GM18873 (cell line): Measurements from ENCODE around the gene GNA12.
"Not testable (repeated sequence)": the region's sequence is repeated elsewhere in the genome, so short reads cannot be mapped to it uniquely, and the experiment has no call there.

Experiments used
- ATAC-seq: cut with Tn5 transposase; IDR thresholded peaks from one replicate; pipeline ENCODE4 v1.9.1; 2021; ENCODE audit warnings: mild to moderate bottlenecking, moderate library complexity, moderate number of reproducible peaks; ENCODE audit not compliant: unreplicated experiment, low FRiP score

GNA12 gene

DNA sequence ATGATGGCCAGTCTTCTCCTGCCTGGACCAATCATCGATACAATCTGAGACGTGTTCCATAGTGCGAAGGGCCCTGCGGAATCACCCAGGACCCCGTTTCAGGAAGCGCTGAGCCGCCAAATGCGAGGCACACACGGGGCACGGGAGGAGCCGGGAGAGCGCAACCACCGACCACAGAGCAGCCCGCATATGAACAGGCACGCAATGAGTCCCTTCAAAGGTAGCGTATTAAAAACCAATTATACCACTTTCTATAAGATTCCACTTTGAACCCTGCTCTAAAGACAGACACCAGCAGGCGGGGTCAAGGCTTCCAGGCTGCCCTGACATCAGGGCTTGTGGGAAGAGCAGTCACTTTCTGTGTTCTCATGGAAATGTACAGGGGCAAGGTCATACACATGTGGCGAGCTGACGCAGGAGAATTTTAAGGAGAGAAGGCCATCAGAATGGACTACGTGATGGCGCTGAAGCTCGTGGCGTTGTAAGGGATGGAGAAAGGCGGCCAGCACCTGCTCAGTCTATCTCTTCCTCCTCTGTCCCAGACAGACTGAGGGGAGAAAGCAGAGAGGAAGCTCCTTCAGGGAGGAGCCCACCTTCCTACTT lies 109.9 kb downstream of the GNA12 start:
- no peak for ATAC-seq

GRCh38 chr7:2732959-2733584 lies 111.0 kb downstream of the GNA12 start:
- ATAC-seq, result no peak

- no peak for ATAC-seq
These were observed 111.7 kb downstream of the GNA12 start for GRCh38 chr7:2732388-2732787.

DNA sequence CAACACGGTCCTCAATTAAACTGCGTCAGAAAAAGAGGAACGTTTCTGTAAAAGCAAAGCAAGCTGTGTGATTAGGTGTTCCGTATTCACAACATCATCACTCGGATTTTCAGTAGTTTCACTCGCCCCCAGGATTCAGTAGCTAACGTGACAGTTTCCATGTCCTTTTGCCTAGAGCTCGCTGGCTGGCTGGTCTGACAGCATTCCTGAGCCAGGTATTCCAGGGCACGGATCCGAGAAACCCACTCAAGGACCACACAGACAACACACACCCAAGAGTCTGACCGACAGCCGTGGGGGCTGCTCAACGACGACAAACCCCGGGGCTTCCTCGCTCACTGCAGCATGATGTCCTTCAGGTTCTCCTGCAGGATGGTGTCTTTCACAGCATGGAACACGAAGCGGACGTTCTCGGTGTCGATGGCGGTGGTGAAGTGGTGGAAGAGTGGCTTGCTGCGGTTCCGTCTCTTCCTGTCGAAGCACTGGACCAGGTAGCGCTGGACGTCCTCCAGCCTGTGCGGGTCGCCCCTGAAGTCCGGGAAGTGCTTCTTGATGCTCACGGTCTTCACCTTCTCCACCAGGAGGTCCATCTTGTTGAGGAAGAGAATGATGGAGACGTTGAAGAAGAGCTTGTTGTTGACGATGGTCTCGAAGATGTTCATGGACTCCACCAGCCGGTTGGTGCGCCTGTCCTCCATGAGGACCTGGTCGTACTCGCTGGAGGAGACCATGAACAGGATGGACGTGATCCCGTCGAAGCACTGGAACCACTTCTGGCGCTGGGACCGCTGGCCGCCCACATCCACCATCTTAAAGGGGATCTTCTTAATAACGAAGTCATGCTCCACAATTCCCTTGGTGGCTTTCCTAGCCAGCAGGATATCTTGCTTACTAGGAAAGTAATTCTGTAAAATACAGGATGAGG lies 113.0 kb downstream of the GNA12 start:
- no peak for ATAC-seq

- ATAC-seq, result no peak
These were observed 114.0 kb downstream of the GNA12 start for GRCh38 chr7:2729893-2730716.

DNA sequence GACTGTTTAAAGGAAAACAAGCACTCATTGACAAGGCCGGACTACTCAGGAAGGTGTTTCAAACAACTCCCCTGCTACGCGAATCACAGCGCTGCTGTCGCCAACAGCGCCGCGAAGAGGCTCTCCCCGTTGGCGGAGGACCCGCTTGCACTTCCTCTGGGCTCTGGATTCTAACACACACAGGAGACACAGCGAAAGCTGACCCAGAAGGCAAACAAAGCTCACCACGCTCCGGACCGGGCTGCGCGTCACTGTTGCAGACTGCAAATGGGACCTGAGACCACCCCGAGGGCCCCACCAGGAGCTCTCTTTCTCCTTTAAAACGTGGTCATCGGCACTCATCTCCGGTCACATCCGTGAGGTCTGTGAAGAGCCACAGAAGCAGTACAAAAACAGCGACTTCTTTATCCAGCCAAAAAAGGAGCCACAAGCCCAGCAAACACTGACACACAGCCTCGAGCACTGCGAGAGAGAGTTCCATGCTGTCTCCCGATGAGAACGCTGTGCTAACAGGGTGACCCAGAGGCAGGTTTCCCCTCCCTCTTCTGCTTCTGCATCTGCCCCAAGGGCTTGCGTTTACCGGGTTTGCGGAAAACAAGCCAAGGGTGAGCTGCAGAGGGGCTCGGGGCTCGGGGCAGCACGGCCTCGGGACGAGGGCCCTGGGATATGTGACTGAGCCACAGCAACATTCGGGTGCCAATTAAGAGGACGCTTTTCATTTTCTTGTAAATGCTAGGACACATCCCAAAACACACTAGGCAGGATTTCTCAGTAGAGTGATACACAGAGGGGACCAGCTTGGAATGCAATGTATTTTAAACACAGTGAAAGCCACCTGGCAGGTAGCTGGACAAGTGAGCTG lies 114.8 kb downstream of the GNA12 start:
- no peak for ATAC-seq

DNA sequence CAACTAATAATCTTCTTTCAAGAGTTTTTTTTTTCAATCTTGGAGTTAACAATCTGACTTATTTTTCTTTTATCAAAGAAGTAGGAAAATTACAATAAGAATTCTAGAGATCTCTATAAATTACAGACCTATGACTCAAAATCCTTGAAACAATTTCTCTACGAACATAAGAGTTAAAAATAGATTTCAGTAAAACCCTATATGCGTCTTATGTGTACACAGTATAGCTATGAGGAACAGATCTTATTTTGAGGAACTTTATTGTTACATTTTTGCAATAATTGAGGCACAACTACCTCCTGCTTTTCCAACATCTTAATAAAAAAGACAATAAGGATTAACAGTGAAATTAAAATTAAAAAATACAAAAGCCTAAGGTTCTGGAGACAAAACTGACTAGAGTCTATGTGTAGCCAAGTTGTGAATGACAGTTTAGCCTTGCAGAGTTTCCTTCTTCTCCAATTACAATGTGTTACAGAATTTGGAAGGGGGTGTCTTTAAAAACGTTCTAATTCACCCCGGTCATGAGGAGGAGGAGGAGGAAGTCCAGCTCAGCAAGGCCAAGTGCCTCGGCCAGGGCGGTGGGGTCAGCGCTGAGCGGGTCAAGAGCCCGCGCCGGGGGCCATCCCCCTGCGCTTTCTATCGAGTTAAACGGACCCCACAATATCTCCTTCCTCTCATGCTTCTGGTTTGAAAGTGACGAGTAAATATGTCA lies 115.6 kb downstream of the GNA12 start:
- no peak for ATAC-seq

GRCh38 chr7:2727206-2727605 lies 116.9 kb downstream of the GNA12 start:
- not testable (repeated sequence) for ATAC-seq

DNA sequence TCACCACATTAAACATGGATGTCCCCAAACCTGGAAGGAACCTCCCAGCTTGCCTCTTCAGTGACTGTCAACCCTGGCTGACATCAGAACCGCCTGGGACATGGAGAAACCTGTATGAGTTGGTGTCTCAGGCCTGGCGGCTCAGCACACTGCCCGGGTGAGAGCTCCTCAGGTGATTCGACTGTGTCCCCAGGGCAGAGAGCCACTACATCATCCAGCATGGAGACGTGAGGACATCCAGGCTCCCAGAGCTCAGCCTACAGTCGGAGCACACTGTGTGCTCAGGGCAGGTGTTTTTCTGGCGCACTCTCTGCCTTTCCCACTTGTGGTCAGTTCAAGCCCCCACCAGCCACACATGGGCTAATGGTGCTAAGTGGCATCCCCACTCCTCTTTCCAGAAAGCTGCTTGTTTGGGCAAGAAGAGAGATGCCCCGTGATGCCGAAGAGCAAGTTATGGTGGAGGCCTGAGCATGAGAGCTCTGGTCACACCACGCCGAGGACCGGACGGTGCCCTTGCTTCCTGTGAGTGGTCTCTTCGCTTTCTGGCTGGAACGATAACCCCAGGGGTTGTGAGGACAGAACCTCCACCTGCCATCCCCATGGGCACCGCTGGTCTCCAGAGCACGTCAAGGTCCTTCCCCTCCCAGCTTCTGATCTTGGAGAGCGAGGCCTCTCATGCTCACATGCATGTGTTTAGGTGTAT lies 117.6 kb downstream of the GNA12 start:
- ATAC-seq, result no peak

- ATAC-seq, result no peak
These were observed 118.7 kb downstream of the GNA12 start for GRCh38 chr7:2725178-2726105.

DNA sequence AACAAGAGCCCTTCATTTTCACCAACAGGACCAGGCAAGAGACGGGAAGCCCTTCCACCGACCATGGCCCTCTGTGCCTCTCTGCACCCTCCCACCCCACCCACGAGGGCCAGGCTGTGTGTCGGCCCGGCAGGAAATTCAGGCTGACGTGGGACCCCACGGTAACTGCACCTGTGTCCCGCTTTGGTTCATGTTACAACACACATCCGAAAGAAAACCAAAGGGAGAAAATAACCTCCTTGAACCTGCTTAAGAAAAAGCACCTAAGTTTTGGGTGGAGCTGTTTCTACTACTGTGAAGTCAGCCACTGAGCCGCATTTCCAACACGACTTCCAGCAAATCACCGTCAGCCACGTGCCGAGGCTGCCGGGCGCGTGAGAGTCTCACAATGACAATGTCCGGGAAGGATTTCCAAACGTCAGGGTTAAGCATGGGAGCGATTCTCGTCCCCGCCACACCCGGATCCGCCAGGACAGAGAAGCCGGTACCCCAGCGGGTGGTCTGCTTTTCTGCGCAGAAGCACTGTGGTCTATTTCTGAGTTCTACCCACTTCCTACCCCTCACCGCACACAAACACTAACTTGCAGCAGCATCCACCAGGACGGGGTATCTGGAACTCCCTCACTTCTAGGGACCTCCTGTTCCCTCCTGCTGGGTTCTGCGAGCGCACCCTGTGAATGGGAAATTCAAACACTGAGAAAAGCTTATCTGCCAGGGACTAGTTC lies 119.5 kb downstream of the GNA12 start:
- ATAC-seq, result no peak

- ATAC-seq, result not testable (repeated sequence)
These were observed 120.1 kb downstream of the GNA12 start for GRCh38 chr7:2724036-2724435.

DNA sequence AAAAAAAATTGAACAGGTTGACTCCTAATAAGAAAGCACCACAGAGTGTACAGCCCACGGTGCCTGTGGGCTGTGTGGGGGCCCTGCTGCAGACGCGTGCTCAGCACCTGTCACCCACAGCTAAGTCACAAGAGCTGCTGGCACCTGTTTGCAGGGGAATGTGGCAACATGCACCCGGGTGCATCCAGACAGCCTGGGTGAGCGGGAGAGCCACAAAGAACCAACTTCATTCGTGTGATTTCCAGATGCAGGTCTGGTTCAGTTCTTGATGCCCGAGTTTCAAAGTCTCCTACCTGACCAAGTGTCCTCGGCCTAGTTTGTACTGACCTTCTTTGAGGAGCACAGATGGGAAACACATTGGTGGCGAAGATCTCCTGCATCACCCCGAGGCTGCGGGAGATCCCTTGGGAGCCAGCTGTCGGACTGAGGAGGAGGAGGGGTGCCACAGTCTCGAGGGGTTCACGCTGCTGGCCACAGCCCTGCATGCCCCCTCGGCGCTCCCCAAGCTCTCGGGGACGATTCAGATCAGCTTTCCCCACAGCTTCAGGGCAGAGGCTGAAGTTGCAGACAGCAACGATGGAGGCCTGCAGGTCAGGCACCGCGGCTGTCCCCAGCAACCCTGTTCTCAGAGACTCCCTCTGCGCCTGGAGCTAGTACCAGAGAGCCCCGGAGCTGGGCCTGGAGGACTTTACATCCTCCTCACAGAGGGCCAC lies 120.8 kb downstream of the GNA12 start:
- ATAC-seq, result no peak

DNA sequence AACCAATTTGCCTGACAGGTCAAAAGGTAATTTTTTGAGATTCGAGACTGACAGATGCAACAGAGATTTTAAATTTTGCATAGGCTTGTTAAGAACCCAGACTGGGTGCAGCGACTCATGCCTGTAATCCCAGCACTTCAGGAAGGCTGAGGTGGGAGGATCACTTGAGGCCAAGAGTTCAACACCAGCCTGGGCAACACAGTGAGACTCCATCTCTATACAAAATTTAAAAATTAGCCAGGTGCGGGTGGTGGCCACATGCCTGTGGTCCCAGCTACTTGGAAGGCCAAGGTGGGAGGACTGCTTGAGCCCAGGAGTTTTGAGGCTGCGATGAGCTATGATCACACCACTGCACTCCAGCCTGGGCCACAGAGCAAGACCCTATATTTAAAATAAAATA lies 121.5 kb downstream of the GNA12 start:
- ATAC-seq, result no peak

GRCh38 chr7:2721842-2722241 lies 122.3 kb downstream of the GNA12 start:
- ATAC-seq, result no peak

- ATAC-seq, result no peak
These were observed 124.1 kb downstream of the GNA12 start for GRCh38 chr7:2720024-2720423.
